ENCODE data around the gene OTUD3.

Gene OTUD3

GRCh38 chr1:19921310-19921709, 39.1 kb downstream of the OTUD3 start:
- TF ChIP-seq CTCF (IDR thresholded peaks at IDR 0.05; ENCODE audit: low read depth, low read length, missing control alignments) = no peak
- DNase-seq (ENCODE audit: low read depth) = no peak
- no peak overlapping the region for H3K4me3 ChIP-seq (ENCODE audit: low read depth, low read length)
- in situ Hi-C loops (cut with HindIII; ENCODE audit: low sequenced_read_pairs) = no loop called here

- TF ChIP-seq CTCF (IDR thresholded peaks at IDR 0.05; ENCODE audit: low read depth, low read length, missing control alignments) = no peak
- no peak for DNase-seq (ENCODE audit: low read depth)
- H3K4me3 ChIP-seq (ENCODE audit: low read depth, low read length) = no peak overlapping the region
- in situ Hi-C loops (cut with HindIII; ENCODE audit: low sequenced_read_pairs) = no loop called here
Measured at GRCh38 chr1:19922015-19922688, 40.0 kb downstream of the OTUD3 start.

GRCh38 chr1:19923137-19923952, 41.1 kb downstream of the OTUD3 start, which contains the start of gene PLA2G2E:
Gene PLA2G2E (minus strand): TSS chr1:19923617. CDS start chr1:19923559, 58 bp downstream.
- no peak for TF ChIP-seq CTCF (IDR thresholded peaks at IDR 0.05; ENCODE audit: low read depth, low read length, missing control alignments)
- in situ Hi-C loops (cut with HindIII; ENCODE audit: low sequenced_read_pairs) = no loop called here
- no peak for DNase-seq (ENCODE audit: low read depth)
- no peak within 1 kb of the TSS for H3K4me3 ChIP-seq (ENCODE audit: low read depth, low read length)

- no peak for TF ChIP-seq CTCF (IDR thresholded peaks at IDR 0.05; ENCODE audit: low read depth, low read length, missing control alignments)
- no peak for DNase-seq (ENCODE audit: low read depth)
- no peak overlapping the region for H3K4me3 ChIP-seq (ENCODE audit: low read depth, low read length)
Measured at GRCh38 chr1:19923953-19924346, 41.8 kb downstream of the OTUD3 start.

GRCh38 chr1:19925342-19926070, 43.3 kb downstream of the OTUD3 start:
- H3K4me3 ChIP-seq (ENCODE audit: low read depth, low read length) = no peak overlapping the region
- no peak for DNase-seq (ENCODE audit: low read depth)
- in situ Hi-C loops (cut with HindIII; ENCODE audit: low sequenced_read_pairs) = no loop called here
- TF ChIP-seq CTCF (IDR thresholded peaks at IDR 0.05; ENCODE audit: low read depth, low read length, missing control alignments) = no peak

More at GRCh38 chr1:19923953-19924346, 41.8 kb downstream of the OTUD3 start:
- in situ Hi-C loops (cut with HindIII; ENCODE audit: low sequenced_read_pairs) = no loop called here
